Natural killer cell treated with Interleukin-12 subunit alpha and Interleukin-12 subunit beta and Interleukin-15 and Interleukin-18, amount 100 ng/mL, for 72 hours (primary cell): ENCODE data around the gene SDR9C7. TPM values are rescaled to one million over a fixed set of nuclear protein-coding genes. Genes with fewer than 3 reads are reported as not detected.
"Not testable (repeated sequence)": the region's sequence is repeated elsewhere in the genome, so short reads cannot be mapped to it uniquely, and the experiment has no call there.

ENCODE experiments used
- ATAC-seq, 2 donors: fragments of 150-1000 bp; cut with Tn5 transposase in 1 of 2; sonication (Bioruptor Pico), chemical (Tn5 transposase) in 1 of 2; 2 replicates each; pipeline ENCODE4 v1.10.0; 2021
- DNase-seq: peaks from one replicate; pipeline ENCODE4 v3.0.0; 2022; ENCODE audit warnings: low spot score
- H3K27ac Mint-ChIP-seq, 2 donors: 1 replicate in 1 of 2; 2 replicates in 1 of 2; pipeline ENCODE4 v1.8.0; 2022; ENCODE audit warnings: mixed read lengths in 2 of 2, mild to moderate bottlenecking in 1 of 2, moderate library complexity in 1 of 2
- H3K27me3 Mint-ChIP-seq, 2 donors: 1 replicate in 1 of 2; 2 replicates in 1 of 2; pipeline ENCODE4 v1.8.0; 2022; ENCODE audit warnings: mixed read lengths in 2 of 2
- H3K36me3 Mint-ChIP-seq: one replicate; pipeline ENCODE4 v1.8.0; 2022; ENCODE audit warnings: mixed read lengths
- H3K4me1 Mint-ChIP-seq, 2 donors: 1 replicate in 1 of 2; 2 replicates in 1 of 2; pipeline ENCODE4 v1.8.0; 2022; ENCODE audit warnings: low read depth in 2 of 2, mixed read lengths in 2 of 2, mild to moderate bottlenecking in 1 of 2
- H3K4me3 Mint-ChIP-seq: one replicate; pipeline ENCODE4 v1.8.0; 2022; ENCODE audit warnings: mixed read lengths
- H3K9me3 Mint-ChIP-seq: 2 replicates; pipeline ENCODE4 v1.8.0; 2022; ENCODE audit warnings: mixed read lengths
- total RNA-seq, 2 donors: library from RNA; stranded (reverse); gene quantifications; one replicate each; pipeline ENCODE4 v1.2.3, GENCODE V29; 2022

Gene SDR9C7
- total RNA-seq, 2 donors from 2014 or later = not detected

- H3K4me1 Mint-ChIP-seq = no peaks in the 10 kb centered on the region
- no peak overlapping the region for H3K4me3 Mint-ChIP-seq
- no peaks in the 10 kb centered on the region for H3K9me3 Mint-ChIP-seq
- ATAC-seq (no peak), DNase-seq (no peak)
- peaks cover 4% of the 10 kb centered on the region for H3K36me3 Mint-ChIP-seq
- H3K27ac Mint-ChIP-seq = no peak overlapping the region
- peaks cover 16 to 28% of the 10 kb centered on the region in 2 donors for H3K27me3 Mint-ChIP-seq
Observed at GRCh38 chr12:56894698-56895368, 39.4 kb downstream of the SDR9C7 start.

GRCh38 chr12:56891885-56892284 lies 42.3 kb downstream of the SDR9C7 start:
- not testable (repeated sequence) for DNase-seq, H3K9me3 Mint-ChIP-seq, ATAC-seq, H3K36me3 Mint-ChIP-seq, H3K4me1 Mint-ChIP-seq, H3K27ac Mint-ChIP-seq, H3K4me3 Mint-ChIP-seq
- peaks cover 23 to 43% of the 10 kb centered on the region in 2 donors for H3K27me3 Mint-ChIP-seq

DNA sequence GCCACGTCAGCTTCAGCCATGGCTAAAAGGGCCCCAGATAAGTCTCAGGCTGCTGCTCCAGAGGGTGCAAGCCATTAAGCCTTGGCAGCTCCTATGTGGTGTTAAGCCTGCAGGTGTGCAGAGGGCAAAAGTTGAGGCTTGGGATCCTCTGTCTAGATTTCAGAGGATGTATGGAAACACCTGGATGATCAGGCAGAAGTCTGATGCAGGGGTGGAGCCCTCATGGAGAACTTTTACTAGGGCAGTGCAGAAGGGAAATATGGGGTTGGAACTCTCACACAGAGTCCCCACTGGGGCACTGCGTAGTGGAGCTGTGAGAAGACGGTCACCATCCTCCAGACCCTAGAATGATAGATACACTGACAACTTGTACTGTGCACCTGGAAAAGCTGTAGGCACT lies 47.9 kb downstream of the SDR9C7 start:
- ATAC-seq = no peak
- peaks cover 9% of the 10 kb centered on the region for H3K9me3 Mint-ChIP-seq
- H3K4me3 Mint-ChIP-seq = no peak overlapping the region

GRCh38 chr12:56885316-56885715 lies 48.9 kb downstream of the SDR9C7 start:
- ATAC-seq = no peak
- H3K27ac Mint-ChIP-seq = no peak overlapping the region
- H3K27me3 Mint-ChIP-seq = peaks cover 21 to 31% of the 10 kb centered on the region in 2 donors

More for the DNA sequence above, 47.9 kb downstream of the SDR9C7 start:
- no peaks in the 10 kb centered on the region for H3K4me1 Mint-ChIP-seq
- peaks cover 29 to 41% of the 10 kb centered on the region in 2 donors for H3K27me3 Mint-ChIP-seq
- no peak overlapping the region for H3K27ac Mint-ChIP-seq
- peaks cover 13% of the 10 kb centered on the region for H3K36me3 Mint-ChIP-seq
- DNase-seq = no peak

GRCh38 chr12:56884421-56884820 lies 49.8 kb downstream of the SDR9C7 start:
- Mint-ChIP-seq H3K36me3 (peaks cover 13% of the 10 kb centered on the region), H3K4me3 (no peak overlapping the region), H3K4me1 (no peaks in the 10 kb centered on the region), H3K27me3 (peaks cover 20 to 23% of the 10 kb centered on the region in 2 donors), H3K27ac (no peak overlapping the region), H3K9me3 (peaks cover 9% of the 10 kb centered on the region)
- ATAC-seq = no peak
- no peak for DNase-seq

More at GRCh38 chr12:56885316-56885715, 48.9 kb downstream of the SDR9C7 start:
- Mint-ChIP-seq H3K4me1 (no peaks in the 10 kb centered on the region), H3K36me3 (peaks cover 13% of the 10 kb centered on the region), H3K4me3 (no peak overlapping the region), H3K9me3 (peaks cover 9% of the 10 kb centered on the region)
- DNase-seq = no peak

GRCh38 chr12:56882407-56882806 lies 51.8 kb downstream of the SDR9C7 start:
- H3K27ac Mint-ChIP-seq, H3K9me3 Mint-ChIP-seq, H3K4me3 Mint-ChIP-seq, ATAC-seq, DNase-seq, H3K4me1 Mint-ChIP-seq: not testable (repeated sequence)
- peaks cover 13% of the 10 kb centered on the region for H3K36me3 Mint-ChIP-seq
- H3K27me3 Mint-ChIP-seq = peaks cover 12 to 18% of the 10 kb centered on the region in 2 donors

- Mint-ChIP-seq H3K4me3 (no peak overlapping the region), H3K9me3 (peaks cover 9% of the 10 kb centered on the region), H3K27ac (no peak overlapping the region), H3K36me3 (peaks cover 13% of the 10 kb centered on the region), H3K27me3 (peaks cover 12 to 20% of the 10 kb centered on the region in 2 donors), H3K4me1 (no peaks in the 10 kb centered on the region)
- ATAC-seq (no peak), DNase-seq (no peak)
Observed at GRCh38 chr12:56880125-56880992, 53.8 kb downstream of the SDR9C7 start.

DNA sequence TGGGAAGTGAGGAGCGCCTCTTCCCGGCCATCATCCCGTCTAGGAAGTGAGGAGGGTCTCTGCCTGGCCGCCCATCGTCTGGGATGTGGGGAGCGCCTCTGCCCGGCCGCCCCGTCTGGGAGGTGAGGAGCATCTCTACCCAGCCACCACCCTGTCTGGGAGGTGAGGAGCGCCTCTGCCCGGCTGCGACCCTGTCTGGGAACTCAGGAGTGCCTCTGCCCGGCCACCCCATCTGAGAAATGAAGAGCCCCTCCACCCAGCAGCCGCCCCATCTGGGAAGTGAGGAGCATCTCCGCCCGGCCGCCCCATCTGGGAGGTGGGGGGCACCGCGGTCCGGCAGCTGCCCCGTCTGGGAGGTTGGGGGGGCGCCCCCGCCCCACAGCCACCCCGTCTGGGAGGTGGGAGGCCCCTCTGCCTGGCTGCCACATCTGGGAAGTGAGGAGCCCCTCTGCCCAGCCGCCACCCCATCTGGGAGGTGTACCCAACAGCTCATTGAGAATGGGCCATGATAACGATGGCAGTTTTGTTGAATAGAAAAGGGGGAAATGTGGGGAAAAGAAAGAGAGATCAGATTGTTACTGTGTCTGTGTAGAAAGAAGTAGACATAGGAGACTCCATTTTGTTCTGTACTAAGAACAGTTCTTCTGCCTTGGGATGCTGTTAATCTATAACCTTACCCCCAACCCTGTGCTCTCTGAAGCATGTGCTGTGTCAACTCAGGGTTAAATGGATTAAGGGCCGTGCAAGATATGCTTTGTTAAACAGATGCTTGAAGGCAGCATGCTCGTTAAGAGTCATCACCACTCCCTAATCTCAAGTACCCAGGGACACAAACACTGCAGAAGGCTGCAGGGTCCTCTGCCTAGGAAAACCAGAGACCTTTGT lies 54.7 kb downstream of the SDR9C7 start:
- not testable (repeated sequence) for H3K9me3 Mint-ChIP-seq, H3K27ac Mint-ChIP-seq, DNase-seq, H3K4me1 Mint-ChIP-seq, H3K4me3 Mint-ChIP-seq, ATAC-seq
- peaks cover 12 to 19% of the 10 kb centered on the region in 2 donors for H3K27me3 Mint-ChIP-seq
- H3K36me3 Mint-ChIP-seq = peaks cover 13% of the 10 kb centered on the region

GRCh38 chr12:56878010-56878339 lies 56.2 kb downstream of the SDR9C7 start:
- Mint-ChIP-seq H3K9me3 (peaks cover 4% of the 10 kb centered on the region), H3K27ac (no peak overlapping the region), H3K4me3 (no peak overlapping the region), H3K27me3 (peaks cover 10 to 13% of the 10 kb centered on the region in 2 donors), H3K4me1 (no peaks in the 10 kb centered on the region), H3K36me3 (peaks cover 6% of the 10 kb centered on the region)
- DNase-seq = no peak
- no peak for ATAC-seq

DNA sequence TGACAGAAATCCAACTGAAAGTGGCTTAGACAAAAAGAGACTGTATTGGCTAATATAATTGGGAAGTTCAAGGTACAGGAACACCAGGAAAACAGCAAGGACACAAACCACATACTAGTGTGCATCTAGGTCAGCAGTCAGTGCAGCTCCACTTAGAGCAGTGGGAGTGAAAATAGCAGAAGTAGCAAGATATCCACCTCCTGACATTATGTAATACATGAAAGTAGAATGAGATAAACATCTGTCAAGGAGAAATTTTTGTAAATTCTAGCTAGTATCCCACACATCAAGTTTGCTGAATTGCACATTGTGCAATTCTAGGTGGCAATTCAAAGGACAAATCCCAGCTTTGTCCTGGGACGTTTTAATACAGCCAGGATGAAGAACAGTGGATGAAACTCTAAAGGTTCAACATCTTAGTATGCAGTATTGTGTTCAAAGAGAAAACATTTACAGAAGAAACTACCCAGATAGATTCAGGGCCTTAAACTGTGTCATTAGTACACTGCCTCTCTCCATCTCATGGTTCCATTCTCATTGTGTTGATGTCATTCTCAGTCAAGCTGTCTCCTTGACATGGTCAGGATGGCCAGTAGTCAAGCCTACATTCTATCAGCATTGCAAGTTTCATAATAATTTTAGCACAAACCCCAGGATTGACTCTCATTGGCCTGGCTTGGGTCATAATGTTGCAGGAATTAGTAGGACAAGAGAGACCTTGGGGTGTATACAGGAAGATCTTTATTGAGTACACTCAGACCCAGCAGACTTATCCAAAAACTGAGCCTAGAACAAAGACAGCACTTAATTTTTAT lies 56.8 kb downstream of the SDR9C7 start:
- H3K27me3 Mint-ChIP-seq = peaks cover 11 to 13% of the 10 kb centered on the region in 2 donors
- H3K9me3 Mint-ChIP-seq = peaks cover 4% of the 10 kb centered on the region
- H3K36me3 Mint-ChIP-seq = peaks cover 6% of the 10 kb centered on the region
- H3K4me3 Mint-ChIP-seq = no peak overlapping the region
- no peaks in the 10 kb centered on the region for H3K4me1 Mint-ChIP-seq
- no peak for DNase-seq
- ATAC-seq = no peak
- no peak overlapping the region for H3K27ac Mint-ChIP-seq

GRCh38 chr12:56874821-56875220 lies 59.4 kb downstream of the SDR9C7 start:
- H3K4me1 Mint-ChIP-seq = no peaks in the 10 kb centered on the region
- no peak for ATAC-seq
- peaks cover 7 to 13% of the 10 kb centered on the region in 2 donors for H3K27me3 Mint-ChIP-seq
- no peaks in the 10 kb centered on the region for H3K36me3 Mint-ChIP-seq
- no peak overlapping the region for H3K27ac Mint-ChIP-seq
- H3K9me3 Mint-ChIP-seq = no peaks in the 10 kb centered on the region
- H3K4me3 Mint-ChIP-seq = no peak overlapping the region
- no peak for DNase-seq

- Mint-ChIP-seq H3K27me3 (peaks cover 14 to 19% of the 10 kb centered on the region in 2 donors), H3K4me1 (no peaks in the 10 kb centered on the region), H3K9me3 (no peaks in the 10 kb centered on the region), H3K4me3 (no peak overlapping the region), H3K36me3 (no peaks in the 10 kb centered on the region), H3K27ac (no peak overlapping the region)
- DNase-seq (no peak), ATAC-seq (no peak)
Observed at GRCh38 chr12:56873382-56873781, 60.8 kb downstream of the SDR9C7 start.
